ENCODE measurements around the gene SEMA6D.

SEMA6D gene

DNA sequence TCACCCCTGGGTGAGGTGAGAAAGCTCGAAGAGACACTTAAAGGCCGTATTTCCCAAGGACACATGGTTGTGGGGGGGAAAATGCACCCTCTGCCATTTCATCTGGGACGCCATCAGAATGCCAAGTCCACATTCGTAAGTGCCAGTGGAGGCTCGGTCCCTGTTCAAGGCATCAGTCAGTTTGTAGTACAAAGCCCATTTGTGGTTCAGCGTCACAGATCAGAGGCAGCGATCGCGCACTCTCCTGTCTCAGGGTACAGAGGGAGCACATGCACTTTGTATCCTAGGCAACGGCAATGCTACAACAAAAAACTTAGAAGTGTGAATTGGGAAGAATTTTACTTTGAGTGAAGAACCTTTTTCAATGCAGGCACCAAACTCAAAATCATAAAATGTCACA is 27.2 kb downstream of the SEMA6D start:
- DNase-seq, result no peak

DNA sequence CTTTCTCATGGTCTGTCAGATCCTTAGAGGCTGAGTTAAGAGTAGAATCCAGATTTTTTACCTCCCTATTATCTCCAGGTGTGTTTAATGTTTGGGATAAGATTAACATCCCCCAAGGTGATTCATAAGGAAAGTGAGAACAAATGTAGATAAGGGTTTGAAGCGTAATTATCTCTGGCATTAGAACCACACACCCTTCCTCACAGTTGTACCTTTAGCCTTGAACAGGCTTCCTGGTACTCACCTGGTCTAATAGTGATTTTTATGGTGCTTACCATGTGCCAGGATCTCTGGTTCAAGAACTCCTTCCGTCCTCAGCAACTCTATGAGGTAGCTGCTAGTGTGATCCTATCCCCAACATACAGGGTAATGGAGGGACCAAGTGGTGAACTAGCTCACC is 27.7 kb downstream of the SEMA6D start:
- DNase-seq, result no peak

DNA sequence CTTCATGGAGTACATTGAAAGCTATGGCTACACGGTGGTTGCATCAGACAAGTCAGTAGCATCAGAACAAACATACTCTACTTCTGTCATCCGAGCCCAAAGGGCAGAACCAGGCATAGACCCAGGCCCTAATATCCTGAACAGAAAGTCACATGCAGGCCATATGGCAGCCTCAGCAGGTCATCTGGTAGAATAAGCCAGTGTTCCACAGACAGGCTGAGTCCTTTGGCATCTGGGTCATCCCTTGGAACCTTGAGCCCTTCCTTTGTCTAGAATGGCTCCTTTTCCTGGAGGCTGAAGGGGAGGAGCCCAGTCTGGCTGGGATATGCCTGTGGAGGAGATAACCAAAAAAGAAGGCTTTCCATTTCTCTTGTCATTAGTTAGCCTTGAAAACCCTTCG is 29.2 kb downstream of the SEMA6D start:
- no peak for DNase-seq

DNA sequence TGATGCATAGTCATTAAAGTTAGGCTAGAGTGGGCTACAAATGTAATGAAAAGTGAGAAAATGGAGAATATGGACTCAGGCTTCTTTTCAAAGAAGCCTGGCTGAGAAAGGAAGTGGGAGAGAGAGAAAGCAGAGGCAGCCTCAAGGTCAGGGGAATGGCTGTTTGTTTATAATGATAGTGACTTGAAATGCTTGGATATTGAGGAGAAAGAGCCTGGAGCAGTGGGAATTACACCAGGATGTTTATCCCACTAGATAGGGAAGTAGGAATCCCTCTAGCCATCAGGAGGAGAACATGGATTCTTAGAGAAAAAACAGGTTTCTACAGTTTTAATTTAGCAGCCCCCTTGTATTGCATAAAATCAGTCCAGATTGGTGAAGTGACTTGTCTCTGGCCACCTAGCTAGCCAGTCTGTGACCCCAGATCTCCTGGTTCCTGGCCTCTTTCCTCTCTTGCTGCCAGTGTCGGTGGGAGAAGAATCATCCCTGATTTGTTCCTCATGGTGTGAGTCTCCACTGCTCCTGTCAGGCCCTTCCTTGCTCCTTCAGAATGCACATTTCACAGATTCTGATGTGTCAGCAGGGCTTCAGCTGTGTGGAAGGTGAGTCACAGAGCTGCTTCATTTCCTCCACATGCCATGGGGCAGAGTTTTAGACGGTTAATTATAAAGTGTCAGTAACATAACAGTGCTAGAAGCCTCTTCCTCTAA is 32.9 kb downstream of the SEMA6D start:
- no peak for DNase-seq

DNA sequence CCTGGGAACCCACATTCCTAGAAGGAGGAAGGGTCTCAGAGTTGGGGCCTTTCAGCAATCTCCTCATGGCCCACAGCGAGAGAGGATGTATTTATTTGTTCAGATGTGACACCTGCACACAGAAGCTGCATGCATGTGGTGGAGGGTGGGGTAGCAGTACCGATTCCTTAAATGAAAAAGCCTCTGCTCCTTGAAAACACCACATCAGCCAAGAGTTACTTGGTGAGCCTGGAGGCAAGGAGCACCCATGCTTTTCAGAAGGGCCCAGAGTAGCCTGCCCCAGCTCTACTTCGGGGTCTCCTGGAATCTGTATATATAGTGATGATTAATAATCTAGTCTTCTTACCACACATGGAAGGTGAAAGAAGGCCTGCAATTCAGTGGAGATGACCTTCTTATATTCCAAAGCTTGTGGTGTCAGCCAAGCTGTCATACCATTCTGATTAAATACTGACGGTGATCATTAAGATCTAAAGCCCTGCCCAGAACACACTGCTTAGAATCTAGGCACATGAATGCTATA is 33.5 kb downstream of the SEMA6D start:
- no peak for DNase-seq

DNA sequence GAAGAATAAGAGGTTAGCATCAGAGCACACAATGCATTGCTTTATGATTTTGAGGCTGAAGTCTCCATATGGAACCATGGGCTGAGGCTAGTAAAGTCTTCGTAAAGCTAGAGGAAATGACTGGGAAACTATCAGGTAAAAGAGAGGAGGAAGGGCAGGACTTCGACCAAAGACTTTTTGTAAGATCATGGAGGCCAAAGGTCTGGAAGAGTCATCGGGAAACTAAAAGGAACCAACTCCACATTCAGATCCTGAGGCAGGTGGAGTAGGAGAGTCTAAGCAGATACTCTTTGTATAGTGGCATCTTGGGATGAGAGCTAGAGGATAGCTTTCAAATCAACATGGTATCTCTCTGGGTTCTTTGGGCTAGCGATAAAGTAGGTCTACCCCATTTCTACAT is 36.3 kb downstream of the SEMA6D start:
- DNase-seq, result no peak

DNA sequence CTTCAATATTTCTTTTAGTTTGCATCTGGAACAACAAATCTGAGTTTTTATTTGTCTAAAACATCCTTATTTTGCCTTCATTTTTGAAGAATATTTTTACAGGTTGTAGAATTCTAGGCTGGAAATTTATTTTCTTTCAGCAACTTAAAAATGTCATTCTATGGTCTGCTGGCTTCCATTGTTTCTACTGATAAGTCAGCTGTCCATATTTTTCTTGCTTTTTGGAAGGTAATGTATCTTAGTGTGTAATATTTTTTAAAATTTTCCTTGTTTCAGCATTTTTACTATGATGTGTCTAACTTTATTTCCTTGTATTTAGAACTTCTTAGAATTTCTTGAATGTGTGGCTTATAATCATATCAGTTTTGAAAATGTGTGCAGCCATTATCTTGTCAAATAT is 37.0 kb downstream of the SEMA6D start:
- DNase-seq, result no peak

DNA sequence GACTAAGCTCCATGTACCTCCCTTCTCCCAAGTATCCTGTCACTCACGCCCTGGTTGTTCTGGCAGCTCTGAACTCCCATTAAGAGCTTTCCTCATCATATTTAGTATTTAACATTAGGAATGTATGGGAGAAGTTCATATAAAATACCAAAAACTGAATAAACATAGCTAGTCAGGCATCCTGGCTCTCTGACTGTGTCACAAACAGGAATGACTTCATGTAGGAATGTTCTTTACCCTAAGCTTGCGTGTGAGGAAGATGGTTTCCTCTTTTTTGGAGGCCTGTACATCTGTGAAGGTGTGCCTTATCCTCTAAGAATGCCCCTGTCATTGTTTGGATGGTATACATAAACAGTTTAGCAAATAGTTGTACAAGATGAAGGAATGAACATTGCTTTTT is 38.6 kb downstream of the SEMA6D start:
- no peak for DNase-seq

DNA sequence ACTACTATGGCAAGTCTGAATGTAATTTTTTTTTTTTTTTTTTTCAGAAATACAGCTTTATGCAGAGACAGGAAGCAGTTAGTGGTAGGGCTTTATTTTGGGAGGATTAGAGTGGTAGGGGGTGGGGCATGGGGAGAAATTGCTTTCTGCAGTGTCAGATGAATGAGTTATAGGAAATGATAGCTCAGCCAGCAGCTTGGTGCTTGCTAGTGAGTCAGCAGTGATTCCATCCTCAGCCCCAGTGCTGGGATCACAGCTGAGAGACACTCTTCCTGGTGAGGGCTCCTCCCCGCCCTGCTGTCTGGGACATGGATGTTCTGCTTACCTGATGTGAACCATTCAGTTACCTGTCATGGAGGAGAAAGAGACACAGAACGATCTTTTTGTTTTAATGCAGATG is 39.6 kb downstream of the SEMA6D start:
- no peak for DNase-seq

DNA sequence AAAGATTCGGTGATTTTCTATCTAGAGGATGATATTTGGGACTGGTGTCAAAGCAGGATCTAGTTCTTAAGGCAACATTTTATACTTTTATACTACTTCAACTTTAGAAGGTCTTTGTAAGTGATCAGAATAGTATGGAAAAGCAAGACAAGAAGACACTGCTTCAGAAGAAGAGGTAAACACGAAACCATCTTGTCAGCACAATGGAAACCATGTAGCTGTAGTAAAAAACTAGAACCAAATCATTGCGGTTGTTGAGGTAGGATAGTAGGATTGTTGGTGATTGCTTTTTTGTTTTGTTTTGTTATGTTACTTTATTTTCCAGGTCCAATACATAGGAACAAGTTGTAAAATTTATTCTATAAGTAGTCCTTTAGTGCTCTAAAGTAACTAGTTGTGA is 40.0 kb downstream of the SEMA6D start:
- DNase-seq, result no peak

DNA sequence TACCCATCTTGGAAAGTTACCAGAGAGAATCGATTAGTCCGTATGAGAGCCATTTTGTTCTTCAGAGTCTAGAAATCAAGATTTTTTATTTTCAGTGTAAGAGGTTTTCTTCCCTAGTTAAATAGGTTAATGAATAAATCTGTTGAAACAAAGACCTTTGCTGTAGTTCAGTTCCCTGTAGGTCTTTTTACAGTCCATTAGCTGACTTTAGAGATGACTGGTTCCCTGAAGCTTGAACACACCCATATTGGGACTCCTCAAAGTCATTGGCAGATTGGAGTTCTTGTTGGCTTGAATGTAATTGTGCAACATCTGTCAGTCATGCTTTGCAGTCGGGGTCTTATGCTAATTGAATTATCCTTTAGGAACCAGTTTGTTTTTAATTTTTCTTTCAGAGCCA is 45.3 kb downstream of the SEMA6D start:
- no peak for DNase-seq

DNA sequence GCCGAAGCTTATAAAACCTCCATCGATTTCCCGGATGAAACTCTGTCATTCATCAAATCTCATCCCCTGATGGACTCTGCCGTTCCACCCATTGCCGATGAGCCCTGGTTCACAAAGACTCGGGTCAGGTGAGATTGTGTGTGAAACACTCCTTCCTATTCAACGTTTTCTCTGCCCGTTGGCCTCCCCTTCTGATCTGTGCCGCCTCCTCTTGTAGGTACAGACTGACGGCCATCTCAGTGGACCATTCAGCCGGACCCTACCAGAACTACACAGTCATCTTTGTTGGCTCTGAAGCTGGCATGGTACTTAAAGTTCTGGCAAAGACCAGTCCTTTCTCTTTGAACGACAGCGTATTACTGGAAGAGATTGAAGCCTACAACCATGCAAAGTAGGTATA is 47.4 kb downstream of the SEMA6D start:
- DNase-seq, result no peak

DNA sequence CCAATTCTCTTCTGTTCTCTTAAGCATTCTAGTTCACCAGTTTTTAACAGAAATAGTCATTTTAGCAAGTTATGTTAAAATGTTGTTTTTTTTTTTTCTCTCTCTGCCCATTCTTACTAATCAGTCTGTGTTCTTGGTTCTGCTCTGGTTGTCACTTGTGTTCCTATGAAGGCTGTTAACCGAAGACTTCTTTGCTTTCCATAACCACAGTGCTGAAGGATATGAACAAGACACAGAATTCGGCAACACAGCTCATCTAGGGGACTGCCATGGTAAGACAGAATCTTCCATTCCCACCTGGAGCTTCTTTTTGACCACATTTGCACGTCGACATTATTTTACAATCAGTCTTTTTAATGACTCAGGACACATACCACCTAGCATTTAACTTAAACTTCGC is 49.1 kb downstream of the SEMA6D start:
- DNase-seq, result no peak

DNA sequence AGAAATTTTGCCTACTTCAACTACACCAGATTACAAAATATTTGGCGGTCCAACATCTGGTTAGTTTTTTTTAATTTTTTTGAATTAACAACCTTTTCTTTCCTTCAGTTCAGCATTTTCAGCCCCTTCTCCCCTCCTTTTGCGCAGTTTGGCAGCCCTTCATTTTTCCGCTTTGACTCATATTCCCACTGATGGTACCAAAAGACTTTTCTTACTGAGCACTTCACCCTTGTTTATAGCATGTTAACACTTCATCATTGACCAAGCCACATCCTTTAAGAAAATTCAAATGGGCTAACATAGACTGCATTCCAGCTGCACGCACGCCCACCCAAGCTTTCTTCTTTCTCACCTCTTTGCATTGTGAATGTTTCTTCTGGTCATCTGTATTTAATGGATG is 49.7 kb downstream of the SEMA6D start:
- no peak for DNase-seq

DNA sequence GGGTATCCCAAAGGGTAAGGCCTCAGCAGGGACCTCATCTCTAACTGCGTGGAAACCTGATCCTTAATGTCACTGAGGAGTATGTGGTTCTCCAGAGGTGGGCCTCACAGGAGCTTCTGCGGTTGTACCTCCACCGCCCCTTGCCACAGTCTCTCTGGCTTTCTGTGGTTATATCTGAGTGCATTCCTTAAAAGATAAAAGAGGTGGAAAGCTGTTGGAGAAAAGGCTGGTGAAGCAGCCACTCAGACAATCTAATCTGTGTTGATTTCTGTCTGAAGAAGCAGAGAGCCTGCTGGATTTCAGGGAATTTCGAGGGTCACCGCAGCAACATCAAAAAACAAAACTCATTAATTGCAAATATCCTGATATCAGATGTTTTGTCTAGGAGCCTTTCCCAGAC is 51.4 kb downstream of the SEMA6D start:
- DNase-seq, result no peak

DNA sequence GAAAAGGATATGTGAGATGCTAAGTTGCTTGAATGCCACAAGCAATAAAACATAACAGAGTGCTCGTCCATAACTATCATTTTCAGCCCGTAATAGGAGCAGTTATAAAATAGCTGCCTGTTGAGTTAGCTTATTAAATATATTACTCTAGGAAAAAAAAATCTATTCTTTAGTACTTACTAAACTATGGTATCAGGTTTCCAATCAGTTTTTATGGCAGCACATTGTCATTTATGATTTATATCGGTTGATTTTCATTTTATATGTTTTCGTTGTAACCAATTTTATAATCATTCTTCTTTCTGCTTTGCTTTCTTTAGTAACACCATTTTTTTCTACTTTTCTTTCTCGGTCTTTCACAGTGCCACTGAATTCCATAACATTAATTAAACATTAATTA is 51.9 kb downstream of the SEMA6D start:
- DNase-seq, result no peak

DNA sequence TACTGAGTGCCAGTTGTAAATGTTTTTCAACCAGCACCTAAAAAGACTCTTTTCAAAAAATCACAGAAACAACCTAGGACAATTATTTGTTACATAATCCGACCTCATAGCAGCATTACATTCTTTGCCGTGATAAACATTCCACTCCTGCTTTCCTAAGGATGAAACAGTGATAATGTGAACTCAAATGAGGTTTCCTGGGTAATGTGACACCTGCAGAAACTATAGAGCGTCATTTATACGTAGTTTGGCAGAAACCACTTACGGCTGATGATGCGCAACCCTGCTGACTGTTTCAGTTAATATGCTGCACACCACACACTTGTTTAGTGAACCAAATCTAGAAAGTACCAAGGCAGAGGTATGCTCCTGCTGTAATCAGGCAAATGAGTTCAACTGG is 55.8 kb downstream of the SEMA6D start:
- no peak for DNase-seq

DNA sequence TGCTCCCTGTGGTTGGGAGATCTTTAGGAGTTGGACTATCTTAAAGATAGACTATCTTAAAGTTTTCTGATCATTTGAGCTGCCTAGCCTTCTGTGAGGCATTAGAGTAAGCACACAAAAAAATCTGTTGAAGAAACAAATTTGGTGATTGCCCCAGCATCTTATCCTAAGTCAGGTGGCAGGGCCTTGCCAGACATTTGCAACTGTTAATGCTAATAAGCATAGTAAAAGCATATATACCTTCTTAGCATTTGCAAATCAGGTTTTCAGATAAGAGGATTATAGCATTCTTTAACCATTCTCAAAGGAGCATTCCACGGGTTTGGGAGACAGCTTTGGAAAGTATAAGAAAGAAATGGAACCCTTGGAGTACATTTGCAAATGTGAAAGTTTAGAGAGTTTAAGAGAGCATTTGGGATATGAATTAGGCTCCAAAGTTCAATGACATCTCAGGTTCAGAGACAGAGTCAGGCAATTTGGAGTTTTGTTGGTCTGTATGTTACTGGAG is 61.0 kb downstream of the SEMA6D start:
- no peak for DNase-seq

DNA sequence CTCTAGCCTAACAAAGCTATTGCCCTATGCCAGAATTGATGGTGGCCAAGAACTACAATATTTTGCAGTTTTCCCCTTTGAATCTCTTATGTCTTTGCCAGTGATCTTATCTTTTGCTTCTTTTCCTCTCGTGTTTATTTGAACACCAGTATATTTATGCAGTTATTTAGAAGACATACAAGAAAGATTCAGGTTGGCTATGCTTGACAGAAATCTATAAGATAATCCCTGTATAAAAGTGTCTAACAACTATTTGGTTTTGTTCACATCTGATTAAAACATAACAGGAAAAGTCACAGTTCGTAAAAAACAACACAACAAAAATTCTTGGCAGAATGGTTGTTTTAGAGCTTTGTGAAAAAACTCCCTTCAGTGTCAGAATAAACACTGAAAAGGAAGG is 63.7 kb downstream of the SEMA6D start:
- DNase-seq, result no peak

DNA sequence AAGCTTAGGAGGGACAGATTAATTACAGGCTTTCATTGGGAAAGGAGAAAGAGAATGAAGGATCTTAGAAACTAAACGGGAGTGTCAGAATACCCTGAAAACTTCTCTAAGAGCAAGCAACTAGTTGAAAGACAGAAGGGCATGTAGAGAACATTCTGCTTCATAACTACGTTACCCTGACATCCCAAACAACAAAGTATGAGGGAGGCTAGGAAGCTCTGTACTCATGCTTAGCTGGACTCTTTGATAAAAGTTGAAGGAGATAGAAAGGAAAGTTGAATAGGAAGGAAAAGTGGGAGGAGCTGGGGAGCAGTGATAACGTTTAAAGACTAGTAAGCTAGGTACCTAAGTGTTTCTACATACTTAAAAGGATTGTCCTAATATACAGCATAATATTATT is 64.2 kb downstream of the SEMA6D start:
- DNase-seq, result no peak

DNA sequence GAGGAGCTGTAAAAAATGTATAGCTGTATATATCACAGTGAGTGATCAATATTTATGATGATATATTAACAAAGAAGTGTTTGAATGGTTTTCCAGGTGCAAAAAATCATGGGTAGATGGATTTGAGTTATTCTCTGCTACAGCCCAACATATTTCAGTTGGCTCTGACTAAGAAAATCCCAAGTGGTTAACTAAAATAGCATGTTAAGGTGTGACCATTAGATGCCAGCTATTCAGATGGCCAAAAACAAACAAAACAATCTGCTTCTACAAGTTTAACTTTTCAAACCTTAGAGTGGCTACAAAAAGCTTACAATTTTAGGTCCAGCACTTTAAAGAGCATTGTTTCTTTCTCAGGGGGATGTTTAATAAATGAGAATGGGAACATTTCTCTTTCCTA is 67.5 kb downstream of the SEMA6D start:
- no peak for DNase-seq

DNA sequence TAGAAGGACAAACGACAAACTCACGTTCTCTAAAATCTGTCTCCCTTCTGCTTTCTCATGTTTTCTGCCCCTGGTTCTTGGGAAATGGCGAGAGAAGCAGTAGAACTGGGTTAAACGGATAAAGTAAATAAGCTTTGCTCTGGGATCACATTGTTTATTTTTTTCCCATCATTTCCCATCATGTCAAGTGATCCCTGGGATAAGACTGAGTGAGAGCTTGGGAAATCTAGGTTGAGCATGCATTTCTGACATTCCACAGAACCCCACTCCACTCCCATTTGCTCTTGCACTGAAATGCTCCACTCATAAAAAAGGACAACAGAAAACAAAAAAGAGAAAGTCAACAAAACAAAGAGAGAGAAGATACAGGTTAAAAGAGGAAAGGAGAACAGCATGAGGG is 69.1 kb downstream of the SEMA6D start:
- no peak for DNase-seq

DNA sequence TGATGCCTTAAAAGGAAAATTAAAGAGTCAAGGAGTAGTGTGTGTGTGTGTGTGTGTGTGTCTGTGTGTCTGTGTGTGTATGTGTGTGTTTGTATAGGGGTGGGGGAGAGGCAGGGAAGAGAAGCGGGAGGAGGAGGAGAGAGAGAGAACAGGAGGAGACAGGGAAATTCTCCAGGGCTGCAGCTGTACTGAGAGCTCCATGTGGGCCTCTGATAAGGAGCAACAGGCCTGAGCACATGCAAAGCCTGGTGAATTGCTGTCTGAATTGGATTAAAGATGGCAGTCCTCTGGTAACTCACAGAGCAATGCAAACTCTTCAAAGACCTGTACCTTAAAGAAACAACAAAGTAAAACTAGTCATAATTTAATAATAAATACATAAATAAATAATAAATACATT is 70.6 kb downstream of the SEMA6D start:
- no peak for DNase-seq

DNA sequence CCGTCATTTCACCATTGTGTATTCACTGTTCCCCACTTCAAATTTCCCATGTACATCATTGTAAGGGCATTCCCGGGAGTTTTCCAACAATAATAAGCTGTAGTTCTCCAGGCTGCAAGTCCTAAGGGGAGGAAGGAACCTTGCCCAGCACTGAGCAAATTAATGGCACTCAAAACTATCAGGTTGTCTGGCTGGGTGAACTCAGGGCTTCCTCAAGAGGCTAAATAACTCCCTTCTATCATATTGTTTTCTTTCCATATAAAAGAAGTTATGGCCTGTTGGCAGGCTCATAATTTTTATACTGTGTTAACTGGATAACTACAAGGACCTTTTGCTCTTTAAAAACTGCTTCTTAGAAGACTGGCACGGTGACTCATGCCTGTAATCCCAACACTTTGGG is 71.4 kb downstream of the SEMA6D start:
- no peak for DNase-seq

DNA sequence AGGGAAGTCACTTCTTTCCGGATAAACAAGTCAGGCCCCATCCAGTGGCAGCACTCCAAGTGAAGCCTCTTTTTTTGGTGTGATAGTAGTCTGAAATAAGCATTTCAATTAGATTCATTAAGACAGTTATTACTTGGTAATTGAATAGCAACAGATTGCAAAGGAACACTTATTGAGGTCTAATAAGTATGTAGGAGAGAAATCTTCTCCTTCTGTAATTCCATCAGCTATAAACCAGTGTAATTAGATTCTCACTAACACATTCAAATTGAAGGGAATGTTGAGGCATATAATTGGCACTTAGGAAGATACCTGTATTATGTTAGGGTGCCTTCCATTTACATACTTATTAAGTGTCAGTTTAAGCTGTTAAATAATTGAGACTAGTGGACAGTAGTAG is 73.9 kb downstream of the SEMA6D start:
- DNase-seq, result no peak
